GOT3 (cell line): ENCODE data around the gene C1QTNF1.

Experiments
- DNase-seq: peaks from one replicate; lab custom pipeline; 2025; ENCODE audit warnings: mixed read lengths; lab: John Stamatoyannopoulos, UW

Gene C1QTNF1

GRCh38 chr17:79093270-79093669 is 69.3 kb downstream of the C1QTNF1 start:
- no peak for DNase-seq

- DNase-seq, result no peak
These were observed 70.3 kb downstream of the C1QTNF1 start for GRCh38 chr17:79094261-79094660.

GRCh38 chr17:79095345-79096055 is 71.5 kb downstream of the C1QTNF1 start:
- DNase-seq, result no peak

- no peak for DNase-seq
These were observed 72.5 kb downstream of the C1QTNF1 start for GRCh38 chr17:79096477-79096876.

- DNase-seq, result no peak
These were observed 73.5 kb downstream of the C1QTNF1 start for GRCh38 chr17:79097226-79098055.

GRCh38 chr17:79098282-79098867 is 74.4 kb downstream of the C1QTNF1 start:
- DNase-seq, result no peak
